ENCODE data around the gene KLK10. TPM values are rescaled to one million over a fixed set of nuclear protein-coding genes. Genes with fewer than 3 reads are reported as not detected.

KLK10 gene
- total RNA-seq, 4 donors from 2014 or later, result 73.4 to 816 (median 310) TPM

- Histone ChIP-seq H3K4me3 (peak within 1 kb of the TSS in 3 of 4 donors; percentile 3 to 33 (median 28)), H3K27ac (peak within 1 kb of the TSS in 3 of 4 donors; percentile 43 to 79 (median 72)), H3K36me3 (no peaks in the 10 kb centered on the region), H3K4me1 (peaks cover 0 to 26% (median 0%) of the 10 kb centered on the region in 3 donors), H3K9me3 (no peaks in the 10 kb centered on the region), H3K27me3 (peaks cover 0 to 16% (median 0%) of the 10 kb centered on the region in 4 donors)
- WGBS, 2 donors, result 45 to 51% methylated on average over 10 to 11 of the region's 11 CpGs
- TF ChIP-seq POLR2A (IDR thresholded peaks at IDR 0.05) (no peak), CTCF (IDR thresholded peaks at IDR 0.05) (no peak)
- DNase-seq, result no peak
- intact Hi-C loops (cut with DNase I), result no loop called here
These were observed 15.2 kb upstream of the KLK10 start, which contains the start of gene KLK12 for GRCh38 chr19:51034704-51035103. Gene KLK12 (minus strand): TSS chr19:51035002. CDS start chr19:51034621, 381 bp downstream.

- Histone ChIP-seq H3K27me3 (peaks cover 0 to 32% (median 0%) of the 10 kb centered on the region in 4 donors), H3K9me3 (no peaks in the 10 kb centered on the region), H3K4me3 (no peak overlapping the region), H3K36me3 (no peaks in the 10 kb centered on the region), H3K27ac (no peak overlapping the region), H3K4me1 (peaks cover 0 to 29% (median 6%) of the 10 kb centered on the region in 3 donors)
- DNase-seq, result no peak
- TF ChIP-seq CTCF (IDR thresholded peaks at IDR 0.05) (no peak), POLR2A (IDR thresholded peaks at IDR 0.05) (no peak)
- intact Hi-C loops (cut with DNase I), result no loop called here
- 89 to 90% methylated on average over 14 to 24 of the region's 28 CpGs for WGBS, 2 donors
These were observed 12.3 kb upstream of the KLK10 start for GRCh38 chr19:51031880-51032225.

- no peaks in the 10 kb centered on the region for H3K9me3 ChIP-seq
- peaks cover 3 to 34% (median 6%) of the 10 kb centered on the region in 3 donors for H3K4me1 ChIP-seq
- no peak overlapping the region for H3K27ac ChIP-seq
- no peak overlapping the region for H3K4me3 ChIP-seq
- no peak for DNase-seq
- no peaks in the 10 kb centered on the region for H3K36me3 ChIP-seq
- intact Hi-C loops (cut with DNase I), result no loop called here
- peaks cover 0 to 36% (median 0%) of the 10 kb centered on the region in 4 donors for H3K27me3 ChIP-seq
- no peak for TF ChIP-seq POLR2A (IDR thresholded peaks at IDR 0.05)
- TF ChIP-seq CTCF (IDR thresholded peaks at IDR 0.05), result no peak
- WGBS, 2 donors, result 79 to 88% methylated on average over 7 of the region's 7 CpGs
These were observed 11.8 kb upstream of the KLK10 start for GRCh38 chr19:51031220-51031879.

- Histone ChIP-seq H3K4me3 (no peak overlapping the region), H3K4me1 (peaks cover 7 to 41% (median 11%) of the 10 kb centered on the region in 3 donors), H3K27me3 (peaks cover 0 to 41% (median 0%) of the 10 kb centered on the region in 4 donors), H3K27ac (no peak overlapping the region), H3K9me3 (no peaks in the 10 kb centered on the region), H3K36me3 (no peaks in the 10 kb centered on the region)
- no peak for DNase-seq
- WGBS, 2 donors, result 64 to 78% methylated on average over 10 to 13 of the region's 13 CpGs
- intact Hi-C loops (cut with DNase I), result no loop called here
- TF ChIP-seq POLR2A (IDR thresholded peaks at IDR 0.05), result no peak
- no peak for TF ChIP-seq CTCF (IDR thresholded peaks at IDR 0.05)
These were observed 11.1 kb upstream of the KLK10 start for GRCh38 chr19:51030631-51031030.

GRCh38 chr19:51029718-51030117 lies 10.2 kb upstream of the KLK10 start:
- TF ChIP-seq CTCF (IDR thresholded peaks at IDR 0.05), result no peak
- TF ChIP-seq POLR2A (IDR thresholded peaks at IDR 0.05), result no peak
- Histone ChIP-seq H3K36me3 (no peaks in the 10 kb centered on the region), H3K4me1 (peaks cover 7 to 41% (median 11%) of the 10 kb centered on the region in 3 donors), H3K27ac (peak overlapping the region in 1 of 4 donors; percentile 95), H3K27me3 (peaks cover 0 to 48% (median 0%) of the 10 kb centered on the region in 4 donors), H3K9me3 (no peaks in the 10 kb centered on the region), H3K4me3 (no peak overlapping the region)
- intact Hi-C loops (cut with DNase I), result no loop called here
- DNase-seq, result no peak
- WGBS, 2 donors, result 58 to 75% methylated on average over 2 of the region's 2 CpGs
